Measurements from ENCODE around the gene INMT.

GRCh38 chr7:30789334-30789711 lies 37.4 kb downstream of the INMT start:
- TF ChIP-seq CTCF (IDR thresholded peaks at IDR 0.05) (no peak), POLR2A (IDR thresholded peaks at IDR 0.05) (no peak), POLR2AphosphoS5 (IDR thresholded peaks at IDR 0.05) (peak in 1 of 3 donors; percentile 36)
